ENCODE results near the gene ATG2A.

- TF ChIP-seq EZH2 (IDR thresholded peaks at IDR 0.05; ENCODE audit: insufficient read depth, low read length): no peak
- no peak for TF ChIP-seq CTCF (IDR thresholded peaks at IDR 0.05; ENCODE audit: insufficient read depth, low read depth, low read length)
Measured at GRCh38 chr11:64934682-64935358, 17.8 kb upstream of the ATG2A start.

Data from astrocyte (in vitro differentiated cells and primary cell).